A549 (cell line): ENCODE data around the gene CAMTA1. TPM values are rescaled to one million over a fixed set of nuclear protein-coding genes. Genes with fewer than 3 reads are reported as not detected.

Experiments
- ATAC-seq, 2 experiments: fragments of 200-7000 bp in 1 of 2; fragments of >200 bp in 1 of 2; cut with Nextera tagmentation in 1 of 2; cut with Tn5 transposase in 1 of 2; 3 replicates each; pipeline versions ENCODE4 v1.8.0 to v1.9.1; 2018 to 2020; ENCODE audit warnings: mild to moderate bottlenecking in 1 of 2, moderate library complexity in 1 of 2
- CTCF ChIA-PET: fragments of 300-600 bp; sonication (Branson Sonifier 250); formaldehyde crosslinking; extraction: SDS; loops from one replicate; lab custom pipeline; 2021; ENCODE audit warnings: antibody characterized with exemption, inconsistent platforms; lab: Yijun Ruan, JAX
- POLR2A ChIA-PET: fragments of 350-600 bp; formaldehyde crosslinking; extraction: SDS; loops from one replicate; lab custom pipeline; 2021; ENCODE audit warnings: antibody characterized with exemption, inconsistent platforms; lab: Yijun Ruan, JAX
- DNase-seq, 2 experiments: peaks; one replicate each; pipeline versions ENCODE4 v3.0.0 to v3.0.0-alpha.2; 2011 to 2016; ENCODE audit warnings: low read depth in 1 of 2, low spot score in 1 of 2
- FAIRE-seq: peaks from 2 replicates; lab custom pipeline; 2011; peaks lifted over from hg19 to GRCh38; lab: Jason Lieb, UNC
- H3K27ac ChIP-seq, 2 experiments: fragments of >200 bp; sonication (Bioruptor Twin); formaldehyde crosslinking; 3 replicates each; pipeline ENCODE4 v1.5.1; 2016 to 2017
- H3K4me1 ChIP-seq: fragments of >200 bp; sonication (Bioruptor Twin); formaldehyde crosslinking; 3 replicates; pipeline ENCODE4 v1.6.1; 2016
- H3K4me2 ChIP-seq: fragments of >200 bp; sonication (Bioruptor Twin); formaldehyde crosslinking; 3 replicates; pipeline ENCODE4 v1.6.1; 2016
- H3K4me3 ChIP-seq: fragments of >200 bp; sonication (Bioruptor Twin); formaldehyde crosslinking; 3 replicates; pipeline ENCODE4 v1.5.1; 2016
- H3K9me3 ChIP-seq: fragments of >200 bp; sonication (Bioruptor Twin); formaldehyde crosslinking; 3 replicates; pipeline ENCODE4 v1.6.1; 2016
- CBX2 ChIP-seq: fragments of 200-600 bp; sonication (generic); IDR thresholded peaks from 2 replicates; pipeline ENCODE4 v1.6.1; 2016; ENCODE audit warnings: low read depth, mild to moderate bottlenecking, borderline replicate concordance
- CBX8 ChIP-seq: fragments of 200-600 bp; sonication (generic); IDR thresholded peaks from 2 replicates; pipeline ENCODE4 v1.6.1; 2016
- CHD2 ChIP-seq: fragments of 150-350 bp; IDR thresholded peaks from 2 replicates; pipeline ENCODE4 v1.6.1; 2014; ENCODE audit warnings: low read length; ENCODE audit not compliant: partially characterized antibody
- CHD4 ChIP-seq: fragments of 200-600 bp; sonication (generic); IDR thresholded peaks from 2 replicates; pipeline ENCODE4 v1.6.1; 2016; ENCODE audit warnings: antibody characterized with exemption, mild to moderate bottlenecking, borderline replicate concordance
- ESRRA ChIP-seq: fragments of 150-350 bp; IDR thresholded peaks from 2 replicates; pipeline ENCODE4 v1.6.1; 2014; ENCODE audit warnings: mild to moderate bottlenecking, low read length, borderline replicate concordance
- FOSB ChIP-seq: fragments of 250-450 bp; sonication (Bioruptor Pico); IDR thresholded peaks from 2 replicates; pipeline ENCODE4 v1.5.0; 2020; ENCODE audit warnings: mild to moderate bottlenecking, moderate library complexity
- FOSL2 ChIP-seq, 2 experiments: fragments of 450-650 bp in 1 of 2; fragments of >200 bp in 1 of 2; sonication (Bioruptor Twin) in 1 of 2; formaldehyde crosslinking; IDR thresholded peaks; 2 replicates each; pipeline versions ENCODE4 v1.5.0 to v1.6.1; 2016 to 2020; ENCODE audit warnings: mild to moderate bottlenecking in 1 of 2, moderate library complexity in 1 of 2
- HDAC2 ChIP-seq: fragments of 200-600 bp; sonication (generic); IDR thresholded peaks from 2 replicates; pipeline ENCODE4 v1.6.1; 2016
- JUNB ChIP-seq: fragments of >200 bp; sonication (Bioruptor Twin); formaldehyde crosslinking; IDR thresholded peaks from 2 replicates; pipeline ENCODE4 v1.6.1; 2016
- KDM5A ChIP-seq: fragments of 200-600 bp; sonication (generic); IDR thresholded peaks from 2 replicates; pipeline ENCODE4 v1.6.1; 2016; ENCODE audit warnings: antibody characterized with exemption, mild to moderate bottlenecking
- NFE2L2 ChIP-seq: fragments of 150-350 bp; conservative IDR thresholded peaks from 2 replicates; pipeline ENCODE4 v1.6.1; 2014; ENCODE audit warnings: low read length
- NPAS2 ChIP-seq: fragments of 250-450 bp; sonication (Bioruptor Pico); IDR thresholded peaks from 2 replicates; pipeline ENCODE4 v1.8.0; 2022; ENCODE audit warnings: mild to moderate bottlenecking, moderate library complexity, borderline replicate concordance
- PHF8 ChIP-seq: fragments of 200-600 bp; sonication (generic); IDR thresholded peaks from 2 replicates; pipeline ENCODE4 v1.6.1; 2016; ENCODE audit warnings: low read depth, mild to moderate bottlenecking, antibody characterized with exemption, moderate library complexity, borderline replicate concordance
- POLR2AphosphoS2 ChIP-seq: conservative IDR thresholded peaks from 2 replicates; pipeline ENCODE4 v1.6.1; 2012; ENCODE audit warnings: low read length, improper control_type of control experiment, inconsistent platforms
- RAD21 ChIP-seq, 2 experiments: fragments of >200 bp in 1 of 2; sonication (Bioruptor Twin) in 1 of 2; formaldehyde crosslinking in 1 of 2; IDR thresholded peaks in 1 of 2; conservative IDR thresholded peaks in 1 of 2; 2 replicates in 1 of 2; 3 replicates in 1 of 2; pipeline ENCODE4 v1.6.1; 2012 to 2018; ENCODE audit warnings: inconsistent platforms in 1 of 2
- RARB ChIP-seq: fragments of 250-450 bp; sonication (Bioruptor Pico); IDR thresholded peaks from 2 replicates; pipeline ENCODE4 v1.8.0; 2021; ENCODE audit warnings: mild to moderate bottlenecking, moderate library complexity
- RCOR1 ChIP-seq: fragments of 150-350 bp; IDR thresholded peaks from 2 replicates; pipeline ENCODE4 v1.6.1; 2014; ENCODE audit warnings: antibody characterized with exemption, low read length, low read depth
- RFX5 ChIP-seq: fragments of 450-650 bp; IDR thresholded peaks from 2 replicates; pipeline ENCODE4 v1.7.1; 2014; ENCODE audit warnings: antibody characterized with exemption, mild to moderate bottlenecking, moderate library complexity
- RNF2 ChIP-seq: fragments of 200-600 bp; sonication (generic); IDR thresholded peaks from 2 replicates; pipeline ENCODE4 v1.6.1; 2016; ENCODE audit warnings: low read depth, mild to moderate bottlenecking, antibody characterized with exemption, moderate library complexity, borderline replicate concordance
- SMC3 ChIP-seq: fragments of >200 bp; sonication (Bioruptor Twin); formaldehyde crosslinking; IDR thresholded peaks from 3 replicates; pipeline ENCODE4 v1.6.1; 2018; ENCODE audit warnings: inconsistent platforms
- TFCP2L1 ChIP-seq: fragments of 250-450 bp; sonication (Bioruptor Pico); IDR thresholded peaks from 2 replicates; pipeline ENCODE4 v1.5.0; 2021; ENCODE audit warnings: mild to moderate bottlenecking
- ZC3H11A ChIP-seq: fragments of 450-650 bp; IDR thresholded peaks from 2 replicates; pipeline ENCODE4 v1.6.1; 2014; ENCODE audit warnings: antibody characterized with exemption, mild to moderate bottlenecking
- ZNF302 ChIP-seq: fragments of 250-450 bp; sonication (Bioruptor Pico); IDR thresholded peaks from 2 replicates; pipeline ENCODE4 v1.9.0; 2021; ENCODE audit warnings: inconsistent platforms, mild to moderate bottlenecking, moderate library complexity
- whole genome bisulfite sequencing: methylation state at CpG from one replicate; pipeline ENCODE4 v1.1.6; 2017; ENCODE audit errors: missing lambda C conversion rate; 5-methylcytosine and 5-hydroxymethylcytosine counted together
- polyA plus RNA-seq, 4 experiments: library from polyadenylated mRNA; depleted of rRNA in 3 of 4; stranded (reverse); fragments of >200 nt; fragmentation: RNase III in 1 of 4; extraction: RNeasy Plus Mini Kit Qiagen cat#74134 plus additional on column Dnase treatment in 1 of 4; gene quantifications; 2 replicates in 3 of 4; 3 replicates in 1 of 4; pipeline ENCODE4 v1.2.3, GENCODE V29; 2011 to 2017
- TF ChIP-seq, protein P1 (sequence below): fragments of 450-650 bp; IDR thresholded peaks from 2 replicates; pipeline ENCODE4 v1.6.1; 2014; ENCODE audit warnings: antibody characterized with exemption
- TF ChIP-seq, protein P2 (sequence below): fragments of >200 bp; sonication (Bioruptor Twin); formaldehyde crosslinking; IDR thresholded peaks from 3 replicates; pipeline ENCODE4 v1.6.1; 2016
- TF ChIP-seq, protein P3 (sequence below): fragments of >200 bp; sonication (Bioruptor Twin); formaldehyde crosslinking; IDR thresholded peaks from 2 replicates; pipeline ENCODE4 v1.6.1; 2016
- TF ChIP-seq, protein P4 (sequence below): IDR thresholded peaks from 2 replicates; pipeline ENCODE4 v1.6.1; 2012; ENCODE audit warnings: low read depth, borderline replicate concordance

The CAMTA1 gene
- polyA plus RNA-seq, 2 of the 4 experiments (the other 2 are of a cell fraction) = 58.8 to 75.0 TPM

DNA sequence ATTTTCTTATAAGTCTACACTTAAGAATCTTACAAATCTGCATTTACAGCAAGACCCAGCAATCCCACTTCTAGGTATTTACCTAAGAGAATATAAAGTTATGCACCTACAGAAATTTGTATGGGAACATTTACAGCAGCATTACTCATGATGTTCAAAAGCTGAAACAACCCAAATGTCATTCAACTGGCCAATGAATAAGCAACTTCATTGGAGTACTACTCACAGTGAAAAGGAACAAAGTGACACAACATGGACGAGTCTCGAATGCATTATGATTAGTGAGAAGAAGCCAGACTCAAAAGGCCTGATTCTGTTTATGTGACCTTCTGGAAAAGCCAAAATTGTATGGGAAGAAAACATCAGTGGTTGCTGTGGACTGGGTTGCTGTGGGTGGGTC, 116.9 kb downstream of the CAMTA1 start:
- Histone ChIP-seq H3K4me2 (no peak overlapping the region), H3K4me3 (no peak overlapping the region), H3K4me1 (no peaks in the 10 kb centered on the region), H3K9me3 (no peaks in the 10 kb centered on the region), H3K27ac (no peak overlapping the region)
- 85% methylated on average over 2 of the region's 2 CpGs for WGBS
- DNase-seq (no peak), ATAC-seq (no peak), FAIRE-seq (no peak)
- CTCF ChIA-PET = no interaction called here
- TF ChIP-seq, protein P1, sequence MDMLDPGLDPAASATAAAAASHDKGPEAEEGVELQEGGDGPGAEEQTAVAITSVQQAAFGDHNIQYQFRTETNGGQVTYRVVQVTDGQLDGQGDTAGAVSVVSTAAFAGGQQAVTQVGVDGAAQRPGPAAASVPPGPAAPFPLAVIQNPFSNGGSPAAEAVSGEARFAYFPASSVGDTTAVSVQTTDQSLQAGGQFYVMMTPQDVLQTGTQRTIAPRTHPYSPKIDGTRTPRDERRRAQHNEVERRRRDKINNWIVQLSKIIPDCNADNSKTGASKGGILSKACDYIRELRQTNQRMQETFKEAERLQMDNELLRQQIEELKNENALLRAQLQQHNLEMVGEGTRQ = no peak
- TF ChIP-seq RCOR1 (no peak), KDM5A (no peak), SMC3 (no peak), FOSB (no peak), JUNB (no peak), CHD2 (no peak)
- POLR2A ChIA-PET = no interaction called here

DNA sequence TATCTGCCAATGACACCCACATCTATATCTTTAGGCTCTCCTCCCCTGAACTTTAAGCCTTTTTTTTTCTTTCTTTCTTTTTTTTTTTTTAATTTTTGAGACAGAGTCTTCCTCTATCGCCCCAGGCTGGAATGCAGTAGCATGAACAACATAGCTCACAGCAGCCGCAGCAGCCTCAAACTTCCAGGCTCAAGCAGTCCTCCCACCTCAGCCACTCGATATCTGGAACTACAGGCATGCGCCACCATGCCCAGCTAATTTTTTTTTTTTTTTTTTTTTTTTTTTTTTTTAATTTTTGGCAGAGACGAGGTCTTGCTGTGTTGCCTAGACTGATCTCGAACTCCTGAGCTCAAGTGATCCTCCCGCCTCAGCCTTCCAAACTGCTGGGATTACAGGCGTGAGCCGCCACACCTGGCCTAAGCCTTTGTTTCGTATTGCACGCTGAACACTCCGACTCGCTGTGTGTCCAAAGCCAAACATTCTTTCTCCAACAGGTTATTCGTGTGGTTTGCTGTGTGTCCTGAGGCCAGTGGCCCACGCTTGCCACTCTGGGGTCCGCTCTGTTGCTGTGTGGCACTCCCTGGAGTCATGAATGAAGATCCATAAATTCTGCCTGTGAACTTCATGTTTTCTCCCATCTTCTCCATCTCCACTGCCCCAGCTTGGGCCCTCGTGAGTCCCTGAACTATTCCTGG, 119.4 kb downstream of the CAMTA1 start:
- Histone ChIP-seq H3K9me3 (no peaks in the 10 kb centered on the region), H3K4me3 (no peak overlapping the region), H3K4me2 (no peak overlapping the region), H3K27ac (no peak overlapping the region), H3K4me1 (no peaks in the 10 kb centered on the region)
- no peak for DNase-seq
- POLR2A ChIA-PET = interaction anchor here (0.6 kb wide), 1 partner anchor 64 kb away, joined by 3 read pairs; no protein-coding TSS in a partner anchor
- 94% methylated on average over 12 of the region's 17 CpGs for WGBS
- TF ChIP-seq RNF2 = no peak
- TF ChIP-seq CBX2 = no peak
- no peak for TF ChIP-seq TFCP2L1
- TF ChIP-seq CHD4 = no peak
- TF ChIP-seq, protein P2, sequence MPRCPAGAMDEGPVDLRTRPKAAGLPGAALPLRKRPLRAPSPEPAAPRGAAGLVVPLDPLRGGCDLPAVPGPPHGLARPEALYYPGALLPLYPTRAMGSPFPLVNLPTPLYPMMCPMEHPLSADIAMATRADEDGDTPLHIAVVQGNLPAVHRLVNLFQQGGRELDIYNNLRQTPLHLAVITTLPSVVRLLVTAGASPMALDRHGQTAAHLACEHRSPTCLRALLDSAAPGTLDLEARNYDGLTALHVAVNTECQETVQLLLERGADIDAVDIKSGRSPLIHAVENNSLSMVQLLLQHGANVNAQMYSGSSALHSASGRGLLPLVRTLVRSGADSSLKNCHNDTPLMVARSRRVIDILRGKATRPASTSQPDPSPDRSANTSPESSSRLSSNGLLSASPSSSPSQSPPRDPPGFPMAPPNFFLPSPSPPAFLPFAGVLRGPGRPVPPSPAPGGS = no peak
- no peak for TF ChIP-seq FOSL2 (IDR thresholded peaks at IDR 0.05)
- TF ChIP-seq FOSL2 (CRISPR knock-in tag; IDR thresholded peaks at IDR 0.05) = no peak
- TF ChIP-seq, protein P3, sequence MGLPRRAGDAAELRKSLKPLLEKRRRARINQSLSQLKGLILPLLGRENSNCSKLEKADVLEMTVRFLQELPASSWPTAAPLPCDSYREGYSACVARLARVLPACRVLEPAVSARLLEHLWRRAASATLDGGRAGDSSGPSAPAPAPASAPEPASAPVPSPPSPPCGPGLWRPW = no peak
- no peak for TF ChIP-seq ZNF302 (CRISPR knock-in tag)
- TF ChIP-seq, protein P4, sequence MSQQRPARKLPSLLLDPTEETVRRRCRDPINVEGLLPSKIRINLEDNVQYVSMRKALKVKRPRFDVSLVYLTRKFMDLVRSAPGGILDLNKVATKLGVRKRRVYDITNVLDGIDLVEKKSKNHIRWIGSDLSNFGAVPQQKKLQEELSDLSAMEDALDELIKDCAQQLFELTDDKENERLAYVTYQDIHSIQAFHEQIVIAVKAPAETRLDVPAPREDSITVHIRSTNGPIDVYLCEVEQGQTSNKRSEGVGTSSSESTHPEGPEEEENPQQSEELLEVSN = no peak
- no peak for TF ChIP-seq RARB
- FAIRE-seq = no peak
- ATAC-seq = no peak
- CTCF ChIA-PET = interaction anchor here (0.6 to 1.5 kb wide), 2 partner anchors 166 to 856 kb away, joined by 3 read pairs; no protein-coding TSS in a partner anchor

DNA sequence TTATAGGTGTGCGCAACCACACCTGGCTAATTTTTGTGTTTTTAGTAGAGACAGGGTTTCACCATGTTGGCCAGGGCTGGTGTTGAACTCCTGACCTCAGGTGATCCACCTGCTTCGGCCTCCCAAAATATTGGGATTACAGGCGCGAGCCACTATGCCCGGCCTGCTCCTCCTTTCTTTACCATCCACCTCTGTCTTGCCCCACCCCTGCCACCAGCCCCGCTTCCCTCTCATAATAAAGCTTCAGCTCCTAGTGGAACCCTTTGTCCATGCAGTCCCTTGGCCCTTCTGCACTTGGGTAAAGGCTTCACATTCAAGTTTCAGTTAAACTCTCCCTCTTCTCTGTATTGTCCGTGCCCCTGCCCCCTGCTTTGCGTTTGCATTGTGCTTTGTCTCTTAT, 120.1 kb downstream of the CAMTA1 start:
- no peak for TF ChIP-seq FOSB
- TF ChIP-seq NFE2L2 = no peak
- TF ChIP-seq POLR2AphosphoS2 = no peak
- no peak for TF ChIP-seq TFCP2L1
- no peak for TF ChIP-seq HDAC2
- TF ChIP-seq PHF8 = no peak
- no peak for TF ChIP-seq ZC3H11A
- TF ChIP-seq RFX5 = no peak
- TF ChIP-seq CBX8 = no peak
- TF ChIP-seq, protein P2 = no peak
- TF ChIP-seq ESRRA = no peak
- TF ChIP-seq NPAS2 (CRISPR knock-in tag) = no peak
- TF ChIP-seq RAD21 (conservative IDR thresholded peaks at IDR 0.05 in 1 of 2, IDR thresholded peaks at IDR 0.05 in 1 of 2) = no peak
- WGBS = 96% methylated on average over 8 of the region's 8 CpGs
- DNase-seq (no peak), ATAC-seq (no peak), FAIRE-seq (no peak)
- no peak overlapping the region for H3K27ac ChIP-seq
- H3K4me2 ChIP-seq = no peak overlapping the region
- CTCF ChIA-PET = interaction anchor here (0.6 to 1.5 kb wide), 3 partner anchors 8 to 165 kb away, joined by 3 read pairs; no protein-coding TSS in a partner anchor
- no peaks in the 10 kb centered on the region for H3K9me3 ChIP-seq
- no peaks in the 10 kb centered on the region for H3K4me1 ChIP-seq
- H3K4me3 ChIP-seq = no peak overlapping the region
- POLR2A ChIA-PET = no interaction called here
